HEK293T (cell line): ENCODE measurements around the gene CALB2.

Experiments used
- CTBP1 ChIP-seq: fragments of 450-650 bp; IDR thresholded peaks from 2 replicates; pipeline ENCODE4 v1.6.1; 2016; ENCODE audit warnings: borderline replicate concordance
- ELF4 ChIP-seq: fragments of 450-650 bp; IDR thresholded peaks from 2 replicates; pipeline ENCODE4 v1.6.1; 2017; ENCODE audit warnings: antibody characterized with exemption
- FOXK2 ChIP-seq: fragments of 450-650 bp; IDR thresholded peaks from 2 replicates; pipeline ENCODE4 v1.6.1; 2016; ENCODE audit warnings: mild to moderate bottlenecking
- SP1 ChIP-seq: fragments of 450-650 bp; IDR thresholded peaks from 2 replicates; pipeline ENCODE4 v1.6.1; 2017
- SUZ12 ChIP-seq: fragments of 450-650 bp; IDR thresholded peaks from 2 replicates; pipeline ENCODE4 v1.6.1; 2016; ENCODE audit warnings: mild to moderate bottlenecking
- TARDBP ChIP-seq: fragments of 450-650 bp; IDR thresholded peaks from 2 replicates; pipeline ENCODE4 v1.6.1; 2016
- ZNF384 ChIP-seq: fragments of 450-650 bp; IDR thresholded peaks from 2 replicates; pipeline ENCODE4 v1.6.1; 2016

- TF ChIP-seq ELF4 (no peak), SUZ12 (no peak), SP1 (no peak), TARDBP (no peak), CTBP1 (no peak), ZNF384 (no peak), FOXK2 (no peak)
Measured at GRCh38 chr16:71343078-71343477, 15.4 kb upstream of the CALB2 start.
